ENCODE measurements around the gene NAA10.

- TF ChIP-seq CTCF (conservative IDR thresholded peaks at IDR 0.05) (no peak), ZFX (IDR thresholded peaks at IDR 0.05) (no peak)
Measured at GRCh38 chrX:153948002-153948466, 13.2 kb upstream of the NAA10 start.

Data from C4-2B (cell line).